Measurements from ENCODE around the gene ITFG2.

DNA sequence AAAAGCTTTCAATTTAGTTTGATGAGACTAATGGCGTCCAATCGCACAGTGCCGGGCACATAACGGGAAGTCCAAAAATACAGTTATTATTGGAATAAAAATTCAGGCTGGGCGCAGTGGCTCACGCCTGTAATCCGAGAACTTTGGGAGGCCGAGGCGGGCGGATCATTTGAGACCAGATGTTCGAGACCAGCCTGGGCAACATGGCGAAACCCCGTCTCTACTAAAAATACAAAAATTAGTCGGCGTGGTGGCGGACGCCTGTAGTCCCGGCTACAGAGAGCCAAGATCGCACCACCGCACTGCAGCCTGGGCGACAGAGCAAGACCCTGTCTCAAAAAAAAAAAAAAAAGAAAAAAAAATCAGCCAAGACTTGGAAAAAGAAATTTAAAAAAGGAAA is 18.9 kb upstream of the ITFG2 start:
- TF ChIP-seq CTCF (IDR thresholded peaks at IDR 0.05; ENCODE audit: extremely low read depth in 1 of 2, insufficient read depth in 1 of 2, low read depth in 1 of 2, low read length in 2 of 2) = no peak
- TF ChIP-seq POLR2A (IDR thresholded peaks at IDR 0.05; ENCODE audit: low read depth, low read length) = no peak
- TF ChIP-seq GATA2 (IDR thresholded peaks at IDR 0.05; ENCODE audit: insufficient read depth, insufficient read length, low read depth, low read length) = no peak
- no peak for TF ChIP-seq EZH2 (IDR thresholded peaks at IDR 0.05; ENCODE audit: borderline replicate concordance, low read depth, low read length, severe bottlenecking)
- TF ChIP-seq, protein P1, sequence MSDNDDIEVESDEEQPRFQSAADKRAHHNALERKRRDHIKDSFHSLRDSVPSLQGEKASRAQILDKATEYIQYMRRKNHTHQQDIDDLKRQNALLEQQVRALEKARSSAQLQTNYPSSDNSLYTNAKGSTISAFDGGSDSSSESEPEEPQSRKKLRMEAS (IDR thresholded peaks at IDR 0.05; ENCODE audit: insufficient read depth, insufficient read length) = no peak
- TF ChIP-seq MYC (IDR thresholded peaks at IDR 0.05; ENCODE audit: low read depth, low read length) = no peak
- no peak for TF ChIP-seq POLR2AphosphoS5 (IDR thresholded peaks at IDR 0.05; ENCODE audit: insufficient read depth, low read depth, low read length)
